Uterus (tissue), 4 donors: ENCODE data around the gene ARID5B. TPM values are rescaled to one million over a fixed set of nuclear protein-coding genes. Genes with fewer than 3 reads are reported as not detected.

Experiments used
- DNase-seq, 2 donors: peaks; one replicate each; pipeline ENCODE4 v3.0.0-alpha.2; 2019 to 2020
- H3K27ac ChIP-seq, 2 donors: fragments of 200-600 bp; sonication (generic); 1 replicate in 1 of 2; 2 replicates in 1 of 2; pipeline ENCODE4 v1.5.1; 2016 to 2018
- H3K27me3 ChIP-seq, 2 donors: fragments of 200-600 bp; sonication (generic); one replicate each; pipeline ENCODE4 v1.5.1; 2018 to 2019; ENCODE audit warnings: control low read depth in 1 of 2
- H3K36me3 ChIP-seq, 2 donors: fragments of 200-600 bp; sonication (generic); one replicate each; pipeline ENCODE4 v1.5.1; 2019; ENCODE audit warnings: control low read depth in 1 of 2
- H3K4me1 ChIP-seq, 2 donors: fragments of 200-600 bp; sonication (generic); one replicate each; pipeline ENCODE4 v1.5.1; 2018 to 2019; ENCODE audit warnings: control low read depth in 1 of 2
- H3K4me3 ChIP-seq, 2 donors: fragments of 200-600 bp; sonication (generic); 1 replicate in 1 of 2; 2 replicates in 1 of 2; pipeline ENCODE4 v1.5.1; 2018 to 2019; ENCODE audit warnings: mild to moderate bottlenecking in 1 of 2
- H3K9me3 ChIP-seq, 2 donors: fragments of 200-600 bp; sonication (generic); one replicate each; pipeline ENCODE4 v1.5.1; 2019; ENCODE audit warnings: control low read depth in 1 of 2
- CTCF ChIP-seq, 4 experiments: fragments of 200-600 bp in 2 of 4; fragments of 450-650 bp in 2 of 4; sonication (generic) in 2 of 4; IDR thresholded peaks; one replicate each; pipeline ENCODE4 v1.5.1; 2016 to 2019; ENCODE audit warnings: antibody characterized with exemption in 4 of 4, mild to moderate bottlenecking in 2 of 4, moderate library complexity in 1 of 4
- POLR2A ChIP-seq, 2 donors: fragments of 450-650 bp; IDR thresholded peaks; one replicate each; pipeline ENCODE4 v1.6.1; 2016; ENCODE audit warnings: antibody characterized with exemption in 2 of 2, mild to moderate bottlenecking in 1 of 2, moderate library complexity in 1 of 2
- intact Hi-C: fragments of 100-400 bp; cut with DNase I; formaldehyde crosslinking; loops from one replicate; pipeline ENCODE4 v1.15.1; 2023; ENCODE audit warnings: low total_unique reads
- total RNA-seq, 4 donors: library from RNA; depleted of rRNA in 3 of 4; stranded (reverse); fragments of >200 nt in 3 of 4; gene quantifications; one replicate each; pipeline versions ENCODE4 v1.1.0 to v1.2.4, GENCODE V29; 2014 to 2023
- donor health status: DM: yes; HTN: yes; CAD: no.

Gene ARID5B
- total RNA-seq, 4 donors from 2014 or later = 38.7 to 64.1 (median 56.6) TPM

GRCh38 chr10:61937631-61938351, 36.3 kb downstream of the ARID5B start:
- TF ChIP-seq CTCF (IDR thresholded peaks at IDR 0.05) (no peak), POLR2A (IDR thresholded peaks at IDR 0.05) (no peak)
- H3K4me3 ChIP-seq = no peak overlapping the region
- H3K9me3 ChIP-seq = no peaks in the 10 kb centered on the region
- DNase-seq = no peak
- H3K36me3 ChIP-seq = no peaks in the 10 kb centered on the region
- H3K27me3 ChIP-seq = no peaks in the 10 kb centered on the region
- H3K27ac ChIP-seq = peak overlapping the region; percentile 80 to 91
- H3K4me1 ChIP-seq = peaks cover 0 to 7% of the 10 kb centered on the region in 2 donors
- intact Hi-C loops = no loop called here

- Histone ChIP-seq H3K9me3 (no peaks in the 10 kb centered on the region), H3K4me3 (no peak overlapping the region), H3K4me1 (peaks cover 0 to 7% of the 10 kb centered on the region in 2 donors), H3K27me3 (no peaks in the 10 kb centered on the region), H3K27ac (peak overlapping the region; percentile 80 to 91), H3K36me3 (no peaks in the 10 kb centered on the region)
- no peak for TF ChIP-seq POLR2A (IDR thresholded peaks at IDR 0.05)
- no peak for TF ChIP-seq CTCF (IDR thresholded peaks at IDR 0.05)
- no peak for DNase-seq
- intact Hi-C loops = no loop called here
These were observed 38.4 kb downstream of the ARID5B start for GRCh38 chr10:61939902-61940301.

GRCh38 chr10:61941202-61941681, 39.7 kb downstream of the ARID5B start:
- H3K9me3 ChIP-seq = no peaks in the 10 kb centered on the region
- no peak overlapping the region for H3K4me3 ChIP-seq
- no peak for DNase-seq
- H3K36me3 ChIP-seq = no peaks in the 10 kb centered on the region
- H3K4me1 ChIP-seq = peaks cover 0 to 10% of the 10 kb centered on the region in 2 donors
- TF ChIP-seq POLR2A (IDR thresholded peaks at IDR 0.05) (no peak), CTCF (IDR thresholded peaks at IDR 0.05) (no peak)
- H3K27me3 ChIP-seq = no peaks in the 10 kb centered on the region
- H3K27ac ChIP-seq = peak overlapping the region; percentile 80 to 91
- intact Hi-C loops = no loop called here

GRCh38 chr10:61942604-61943461, 41.3 kb downstream of the ARID5B start:
- Histone ChIP-seq H3K27ac (peak overlapping the region; percentile 80 to 91), H3K4me1 (peaks cover 0 to 10% of the 10 kb centered on the region in 2 donors), H3K4me3 (no peak overlapping the region), H3K27me3 (no peaks in the 10 kb centered on the region), H3K36me3 (no peaks in the 10 kb centered on the region), H3K9me3 (no peaks in the 10 kb centered on the region)
- no peak for TF ChIP-seq CTCF (IDR thresholded peaks at IDR 0.05)
- no peak for TF ChIP-seq POLR2A (IDR thresholded peaks at IDR 0.05)
- no peak for DNase-seq
- intact Hi-C loops = no loop called here
